HG03432 (cell line): ENCODE measurements around the gene CSF1R.
A peak's percentile ranks its signal among the peaks of the same experiment; 100 is the strongest.

Experiments used
- ATAC-seq: cut with Tn5 transposase; IDR thresholded peaks from one replicate; pipeline ENCODE4 v1.9.1; 2021; ENCODE audit warnings: mild to moderate bottlenecking, moderate library complexity; ENCODE audit not compliant: unreplicated experiment

The CSF1R gene

DNA sequence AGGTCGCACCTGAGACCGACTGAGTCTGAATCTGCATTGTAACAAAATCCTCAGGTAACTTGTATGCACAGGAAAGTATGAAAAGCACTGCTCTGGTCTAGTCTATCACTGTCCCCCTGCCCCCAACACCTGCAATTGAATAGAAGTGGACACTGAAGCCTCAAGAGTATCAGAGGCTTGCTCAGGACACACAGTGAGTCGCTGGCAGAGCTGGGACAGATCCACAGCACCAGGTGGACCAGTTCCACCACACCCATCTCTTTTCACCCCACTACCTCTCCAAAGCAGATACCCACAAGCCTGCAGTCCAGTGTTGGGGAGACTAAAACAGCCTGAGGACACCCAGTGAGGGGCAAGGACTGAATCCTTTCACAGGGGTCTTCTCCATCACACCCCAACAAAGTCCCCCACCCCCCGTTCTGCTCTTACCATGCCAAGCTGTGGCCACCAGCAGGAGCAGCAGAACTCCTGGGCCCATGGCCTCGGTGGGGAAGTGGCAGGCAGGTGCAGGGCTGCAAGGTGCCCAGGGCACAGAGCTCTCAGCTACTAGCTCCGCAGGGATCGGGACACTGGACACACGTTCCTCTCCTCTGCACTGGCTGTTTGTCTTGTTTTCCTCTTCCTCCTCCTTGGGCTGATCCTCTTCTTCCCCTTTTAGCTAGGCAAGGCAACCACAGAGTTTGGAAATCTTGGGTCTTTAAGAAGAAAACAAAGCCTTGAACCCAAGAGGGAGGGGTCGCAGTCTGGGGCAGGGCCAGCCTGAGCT lies at the start of gene CSF1R:
TSS of gene CSF1R (minus strand) at position 605 of the 766 bp plus-strand sequence. CDS start at position 478, 127 bp downstream.
- ATAC-seq, result no peak

GRCh38 chr5:150135557-150136304 lies 49.4 kb upstream of the CSF1R start:
- no peak for ATAC-seq

GRCh38 chr5:150134198-150134588 lies 47.8 kb upstream of the CSF1R start:
- no peak for ATAC-seq

GRCh38 chr5:150133581-150134197 lies 47.3 kb upstream of the CSF1R start:
- no peak for ATAC-seq

DNA sequence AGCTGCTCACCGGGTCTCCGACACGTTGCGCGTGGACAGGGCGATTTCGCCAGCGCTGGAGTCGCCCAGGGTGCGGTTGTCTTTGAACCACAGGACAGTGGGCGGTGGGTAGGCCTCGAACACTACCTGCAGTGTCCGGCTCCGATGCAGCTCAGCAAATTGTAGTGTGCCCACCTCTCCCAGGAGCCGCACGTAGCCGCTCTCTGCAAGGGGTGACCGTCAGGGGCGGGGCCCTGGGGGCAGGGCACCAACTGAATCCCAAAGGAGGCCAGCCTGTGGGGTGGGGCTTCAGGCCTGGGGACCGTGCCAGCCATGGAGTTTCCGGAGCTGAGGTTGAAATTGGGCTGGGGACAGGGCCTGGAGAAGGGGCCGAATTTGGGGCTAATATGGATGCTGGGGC lies 46.4 kb upstream of the CSF1R start:
- ATAC-seq, result no peak

DNA sequence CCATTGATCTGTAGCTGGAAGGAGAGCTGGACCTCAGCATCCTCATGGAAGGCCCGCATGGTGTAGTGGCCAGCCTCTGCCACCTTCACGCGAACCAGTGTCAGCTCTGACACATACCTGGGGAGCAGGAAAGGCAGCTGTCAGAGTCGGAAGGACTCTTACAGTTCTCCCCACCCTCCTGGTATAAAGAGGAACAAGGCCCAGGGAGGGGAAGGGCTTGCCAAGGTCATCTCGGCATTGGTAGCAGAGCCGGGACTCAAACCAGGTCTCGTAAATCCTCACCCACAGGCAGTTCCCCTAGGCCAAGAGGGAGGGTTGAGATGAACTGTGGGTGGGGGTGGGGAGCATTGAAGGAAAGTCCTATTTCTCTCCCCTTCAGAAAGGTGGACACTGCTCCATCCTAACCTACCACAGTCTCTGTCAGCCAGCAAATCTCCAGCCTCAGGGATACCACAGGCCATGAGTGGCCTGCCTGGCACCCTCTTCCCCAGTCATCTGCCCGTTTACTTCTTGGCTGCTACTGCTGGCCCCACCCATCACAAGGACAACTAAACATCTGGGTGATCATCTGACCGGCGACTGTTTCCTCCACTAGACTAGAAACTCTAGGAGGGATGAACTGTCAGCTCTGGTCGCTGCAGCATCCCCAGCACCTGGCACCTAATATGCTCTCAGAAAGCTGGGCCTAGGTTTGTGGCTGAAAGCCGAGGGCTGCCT lies 45.8 kb upstream of the CSF1R start:
- no peak for ATAC-seq

DNA sequence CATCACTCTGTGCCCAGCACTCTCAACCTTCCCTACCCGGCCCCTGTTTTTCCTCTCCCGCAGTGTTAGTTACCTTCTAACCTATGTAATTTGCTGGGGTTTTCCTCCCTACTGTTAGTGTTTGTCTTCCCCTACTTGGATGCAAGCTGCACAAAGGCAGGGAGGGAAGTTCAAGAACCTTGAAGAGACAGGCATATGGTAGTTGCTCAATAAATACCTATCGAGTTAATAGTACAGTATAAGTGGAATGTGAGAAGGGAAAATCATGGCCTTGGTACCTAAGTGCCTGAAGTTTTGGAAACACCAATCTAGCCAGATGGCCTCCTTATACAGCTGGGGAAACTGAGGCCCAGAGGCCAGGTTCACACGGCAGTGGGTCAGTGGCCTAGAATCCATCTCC lies 45.1 kb upstream of the CSF1R start:
- no peak for ATAC-seq

DNA sequence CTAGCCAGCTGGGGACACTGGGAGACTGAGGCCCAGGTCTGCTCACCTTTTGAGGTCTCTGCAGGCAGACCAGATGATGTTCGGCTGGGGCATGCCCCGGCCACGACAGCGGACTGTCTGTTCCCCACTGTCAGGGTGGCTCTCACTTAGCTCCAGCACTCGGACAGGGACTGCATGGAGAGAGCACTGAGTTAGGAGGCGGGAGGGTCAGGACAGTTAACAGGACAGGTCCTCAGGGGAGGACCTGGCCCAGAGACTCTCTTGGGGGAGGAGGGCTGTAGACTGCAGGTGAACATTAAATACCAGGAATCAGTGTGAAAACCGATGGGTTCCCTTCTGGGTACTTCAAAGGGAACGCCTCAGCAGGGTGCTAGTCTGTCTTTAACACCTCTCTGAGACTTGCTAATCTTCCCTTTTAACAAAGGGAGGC lies 44.2 kb upstream of the CSF1R start:
- no peak for ATAC-seq

GRCh38 chr5:150129813-150130492 lies 43.6 kb upstream of the CSF1R start:
- peak; percentile 66 for ATAC-seq

- no peak for ATAC-seq
Observed at GRCh38 chr5:150129454-150129812, 43.1 kb upstream of the CSF1R start.

GRCh38 chr5:150126921-150127265 lies 40.5 kb upstream of the CSF1R start:
- ATAC-seq, result no peak

DNA sequence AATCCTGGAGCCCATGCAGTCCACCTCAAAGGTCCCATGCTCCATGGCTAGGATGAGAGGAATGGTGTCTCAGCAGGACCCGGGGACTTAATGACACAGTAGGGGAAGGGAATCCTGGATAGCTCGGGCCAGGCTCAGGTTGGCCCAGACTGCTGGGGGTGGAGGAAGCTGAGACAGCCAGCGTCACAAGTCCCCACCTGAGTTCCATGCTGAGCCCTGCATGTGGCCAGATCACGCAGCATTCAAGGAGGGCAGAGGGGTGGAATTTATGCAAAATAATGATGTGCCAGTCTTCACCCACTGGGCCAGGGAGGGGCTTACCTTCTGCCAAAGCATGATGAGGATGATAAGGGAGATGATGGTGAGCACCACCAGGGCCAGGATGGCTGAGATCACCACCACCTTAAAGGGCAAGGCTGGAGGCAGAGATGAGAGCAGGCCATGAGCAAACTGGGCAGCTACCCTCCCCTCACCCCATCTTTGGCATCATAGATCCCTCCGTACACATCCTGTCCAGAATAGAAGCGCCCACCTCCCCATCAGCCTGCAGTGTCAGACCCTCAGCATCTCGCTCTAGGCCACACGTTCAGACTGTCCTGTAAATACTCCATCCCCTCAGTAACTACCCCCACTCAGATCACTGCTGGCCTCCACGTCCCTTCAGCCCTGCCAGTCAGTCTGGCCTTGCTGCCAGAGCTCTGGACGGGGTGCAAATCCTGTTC lies 40.0 kb upstream of the CSF1R start:
- ATAC-seq, result no peak

DNA sequence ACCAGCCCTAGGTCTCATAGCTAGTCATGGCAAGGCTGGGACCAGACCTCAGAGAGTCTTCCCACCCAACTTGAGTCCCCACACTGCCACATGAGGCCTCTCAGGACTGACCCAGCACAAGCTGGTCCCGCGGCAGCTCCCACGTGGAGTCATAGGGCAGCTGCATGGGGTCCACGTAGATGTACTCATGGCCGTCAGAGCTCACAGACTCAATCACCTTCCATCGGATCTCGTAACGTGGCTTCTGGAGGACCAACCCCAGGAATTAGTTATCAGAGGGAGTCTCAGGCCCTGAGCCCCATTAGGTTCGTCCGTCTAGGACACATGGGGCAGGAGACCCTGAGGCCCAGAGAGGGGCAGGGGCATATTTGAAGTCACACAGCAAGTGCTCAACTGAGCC lies 39.0 kb upstream of the CSF1R start:
- ATAC-seq, result no peak

GRCh38 chr5:150124596-150124995 lies 38.2 kb upstream of the CSF1R start:
- no peak for ATAC-seq

DNA sequence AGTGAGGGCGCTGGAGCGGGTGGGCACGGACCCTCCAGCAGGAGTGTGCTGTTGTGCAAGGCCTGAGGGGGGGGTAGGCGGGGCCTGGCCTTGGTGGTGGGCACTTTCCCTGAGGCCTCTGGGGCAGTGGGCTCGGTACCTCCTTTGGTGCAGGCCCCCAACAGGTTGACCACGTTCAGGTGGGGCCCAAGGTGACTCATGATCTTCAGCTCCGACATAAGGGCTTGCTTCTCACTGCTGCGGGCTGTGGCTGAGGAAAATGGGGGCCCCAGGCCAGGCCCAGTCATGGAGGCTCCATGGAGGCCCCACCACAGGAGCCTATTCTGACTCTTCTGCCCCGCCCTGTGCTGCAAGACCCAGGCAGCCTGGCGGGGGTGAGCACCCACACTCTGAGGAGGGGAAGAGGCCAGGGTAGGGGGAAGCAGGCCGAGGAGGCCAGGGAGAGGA lies 37.8 kb upstream of the CSF1R start:
- ATAC-seq, result no peak

DNA sequence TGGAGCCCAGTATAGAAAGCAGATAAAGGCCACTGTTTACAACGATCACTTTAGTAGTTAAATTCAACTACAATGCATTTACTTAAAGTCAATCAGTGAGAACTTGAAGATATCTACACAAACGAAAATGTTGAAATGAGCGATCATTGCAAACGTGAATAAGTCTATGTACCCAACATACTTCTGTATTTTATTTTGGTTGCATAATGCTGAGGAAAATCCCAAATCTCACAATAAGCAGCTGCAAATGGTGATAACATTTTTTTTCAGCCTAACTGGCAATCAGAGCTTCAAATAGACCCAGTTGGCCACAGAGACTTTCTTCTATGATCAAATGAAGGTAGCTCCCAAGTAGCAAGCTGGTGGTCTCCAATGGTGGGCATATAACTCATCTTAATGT lies 37.2 kb upstream of the CSF1R start:
- ATAC-seq, result no peak

- no peak for ATAC-seq
Observed at GRCh38 chr5:150122536-150123481, 36.5 kb upstream of the CSF1R start.

- ATAC-seq, result peak; percentile 77
Observed at GRCh38 chr5:150122158-150122510, 35.8 kb upstream of the CSF1R start.
